ENCODE measurements around the gene COL5A1. TPM values are rescaled to one million over a fixed set of nuclear protein-coding genes. Genes with fewer than 3 reads are reported as not detected.

COL5A1 gene
- total RNA-seq, 1 experiment from 2014 or later: 131 TPM

GRCh38 chr9:134725605-134725940 is 84.0 kb downstream of the COL5A1 start:
- no peak for DNase-seq (ENCODE audit: low read depth)

- no peak for DNase-seq (ENCODE audit: low read depth)
Observed at GRCh38 chr9:134726026-134726721, 84.6 kb downstream of the COL5A1 start.

- DNase-seq (ENCODE audit: low read depth): no peak
Observed at GRCh38 chr9:134726722-134727034, 85.1 kb downstream of the COL5A1 start.

- no peak for DNase-seq (ENCODE audit: low read depth)
Observed at GRCh38 chr9:134728021-134728795, 86.6 kb downstream of the COL5A1 start.

- DNase-seq (ENCODE audit: low read depth): no peak
Observed at GRCh38 chr9:134728801-134729495, 87.3 kb downstream of the COL5A1 start.

- DNase-seq (ENCODE audit: low read depth): no peak
Observed at GRCh38 chr9:134730011-134730760, 88.6 kb downstream of the COL5A1 start.

- DNase-seq (ENCODE audit: low read depth): no peak
Observed at GRCh38 chr9:134730761-134731496, 89.3 kb downstream of the COL5A1 start.

- DNase-seq (ENCODE audit: low read depth): no peak
Observed at GRCh38 chr9:134731497-134732391, 90.1 kb downstream of the COL5A1 start.

- DNase-seq (ENCODE audit: low read depth): no peak
Observed at GRCh38 chr9:134732392-134733110, 90.9 kb downstream of the COL5A1 start.

GRCh38 chr9:134733480-134734232 is 92.1 kb downstream of the COL5A1 start:
- no peak for DNase-seq (ENCODE audit: low read depth)

- no peak for DNase-seq (ENCODE audit: low read depth)
Observed at GRCh38 chr9:134734270-134734669, 92.7 kb downstream of the COL5A1 start.

- DNase-seq (ENCODE audit: low read depth): no peak
Observed at GRCh38 chr9:134735441-134736175, 94.0 kb downstream of the COL5A1 start.

- no peak for DNase-seq (ENCODE audit: low read depth)
Observed at GRCh38 chr9:134736791-134737497, 95.3 kb downstream of the COL5A1 start.

GRCh38 chr9:134737842-134738580 is 96.4 kb downstream of the COL5A1 start:
- no peak for DNase-seq (ENCODE audit: low read depth)

- peak; percentile 55 for DNase-seq (ENCODE audit: low read depth)
Observed at GRCh38 chr9:134738869-134739659, 97.5 kb downstream of the COL5A1 start.

GRCh38 chr9:134739660-134739968 is 98.0 kb downstream of the COL5A1 start:
- DNase-seq (ENCODE audit: low read depth): no peak

All from Daoy (cell line).